GM18508 (cell line): ENCODE results near the gene RIN3.
"Not testable (repeated sequence)": the region's sequence is repeated elsewhere in the genome, so short reads cannot be mapped to it uniquely, and the experiment has no call there.

Source experiments
- ATAC-seq: cut with Tn5 transposase; IDR thresholded peaks from one replicate; pipeline ENCODE4 v1.9.1; 2021; ENCODE audit warnings: moderate number of reproducible peaks; ENCODE audit not compliant: insufficient read depth, unreplicated experiment

RIN3 gene

GRCh38 chr14:92524602-92525185 is 11.1 kb downstream of the RIN3 start:
- no peak for ATAC-seq

- ATAC-seq, result no peak
Observed at GRCh38 chr14:92525322-92526095, 11.9 kb downstream of the RIN3 start.

- no peak for ATAC-seq
Observed at GRCh38 chr14:92527721-92528120, 14.1 kb downstream of the RIN3 start.

GRCh38 chr14:92528486-92529100 is 15.0 kb downstream of the RIN3 start:
- no peak for ATAC-seq

- ATAC-seq, result no peak
Observed at GRCh38 chr14:92529903-92530302, 16.3 kb downstream of the RIN3 start.

GRCh38 chr14:92531106-92531873 is 17.7 kb downstream of the RIN3 start:
- no peak for ATAC-seq

- no peak for ATAC-seq
Observed at GRCh38 chr14:92532490-92533163, 19.0 kb downstream of the RIN3 start.

- ATAC-seq, result no peak
Observed at GRCh38 chr14:92534932-92535643, 21.5 kb downstream of the RIN3 start.

GRCh38 chr14:92536231-92536630 is 22.6 kb downstream of the RIN3 start:
- not testable (repeated sequence) for ATAC-seq

GRCh38 chr14:92538412-92538985 is 24.9 kb downstream of the RIN3 start:
- peak; percentile 47 for ATAC-seq

- ATAC-seq, result no peak
Observed at GRCh38 chr14:92539419-92539818, 25.8 kb downstream of the RIN3 start.

- no peak for ATAC-seq
Observed at GRCh38 chr14:92539875-92540274, 26.3 kb downstream of the RIN3 start.

GRCh38 chr14:92540472-92541048 is 27.0 kb downstream of the RIN3 start:
- ATAC-seq, result no peak

GRCh38 chr14:92542766-92543554 is 29.4 kb downstream of the RIN3 start:
- no peak for ATAC-seq

- ATAC-seq, result no peak
Observed at GRCh38 chr14:92544051-92544720, 30.6 kb downstream of the RIN3 start.

- no peak for ATAC-seq
Observed at GRCh38 chr14:92546347-92547053, 32.9 kb downstream of the RIN3 start.
